Measurements from ENCODE around the gene LCE2C.

- TF ChIP-seq CTCF (IDR thresholded peaks at IDR 0.05), result no peak
- TF ChIP-seq POLR2A (IDR thresholded peaks at IDR 0.05), result no peak
Observed at GRCh38 chr1:152658649-152659048, 16.4 kb upstream of the LCE2C start.

Measured in body of pancreas (tissue), 4 donors.